Liver (tissue), 3 donors: ENCODE data around the gene HSPE1.

Experiments
- EGR1 ChIP-seq, 2 donors: IDR thresholded peaks; 2 replicates each; pipeline ENCODE4 v1.6.1; 2016 to 2018; ENCODE audit warnings: antibody characterized with exemption in 2 of 2, low read depth in 2 of 2
- JUND ChIP-seq, 2 donors: IDR thresholded peaks; 2 replicates each; pipeline ENCODE4 v1.6.1; 2016; ENCODE audit warnings: antibody characterized with exemption in 2 of 2
- RAD21 ChIP-seq, 2 donors: IDR thresholded peaks; 2 replicates each; pipeline ENCODE4 v1.6.1; 2016; ENCODE audit warnings: antibody characterized with exemption in 2 of 2, mild to moderate bottlenecking in 2 of 2
- SP1 ChIP-seq: IDR thresholded peaks from 2 replicates; pipeline ENCODE4 v1.6.1; 2018; ENCODE audit warnings: antibody characterized with exemption, mild to moderate bottlenecking
- TAF1 ChIP-seq: conservative IDR thresholded peaks from 2 replicates; pipeline ENCODE4 v1.6.1; 2016; ENCODE audit warnings: antibody characterized with exemption, mild to moderate bottlenecking
- YY1 ChIP-seq: IDR thresholded peaks from 2 replicates; pipeline ENCODE4 v1.6.1; 2016; ENCODE audit warnings: antibody characterized with exemption, mild to moderate bottlenecking
- TF ChIP-seq, protein P1 (sequence below): fragments of 150-350 bp; IDR thresholded peaks from 2 replicates; pipeline ENCODE4 v1.5.1; 2017; ENCODE audit warnings: improper control_type of control experiment, low read depth, low read length; ENCODE audit not compliant: missing input control
- TF ChIP-seq, protein P2 (sequence below): IDR thresholded peaks from 2 replicates; pipeline ENCODE4 v1.6.1; 2016; ENCODE audit warnings: antibody characterized with exemption
- donor health status: healthy.
- donor health status: healthy.

DNA sequence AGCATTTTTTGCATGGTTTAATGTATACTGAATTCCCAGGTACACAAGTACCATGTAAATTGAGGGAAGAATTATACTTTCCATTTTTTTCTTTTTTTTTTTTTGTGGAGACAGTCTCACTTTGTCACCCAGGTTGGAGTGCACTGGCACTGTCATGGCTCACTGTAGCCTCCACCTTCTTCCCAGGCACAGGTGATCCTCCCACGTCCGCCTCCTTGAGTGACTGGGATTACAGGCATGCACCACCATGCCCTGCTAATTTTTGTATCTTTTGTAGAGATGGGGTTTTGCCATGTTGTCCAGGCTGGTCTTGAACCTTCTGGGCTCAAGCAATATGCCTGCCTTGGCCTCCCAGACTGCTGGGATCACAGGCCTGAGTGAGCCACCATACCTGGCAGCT is 3.8 kb downstream of the HSPE1 start:
- TF ChIP-seq, protein P1, sequence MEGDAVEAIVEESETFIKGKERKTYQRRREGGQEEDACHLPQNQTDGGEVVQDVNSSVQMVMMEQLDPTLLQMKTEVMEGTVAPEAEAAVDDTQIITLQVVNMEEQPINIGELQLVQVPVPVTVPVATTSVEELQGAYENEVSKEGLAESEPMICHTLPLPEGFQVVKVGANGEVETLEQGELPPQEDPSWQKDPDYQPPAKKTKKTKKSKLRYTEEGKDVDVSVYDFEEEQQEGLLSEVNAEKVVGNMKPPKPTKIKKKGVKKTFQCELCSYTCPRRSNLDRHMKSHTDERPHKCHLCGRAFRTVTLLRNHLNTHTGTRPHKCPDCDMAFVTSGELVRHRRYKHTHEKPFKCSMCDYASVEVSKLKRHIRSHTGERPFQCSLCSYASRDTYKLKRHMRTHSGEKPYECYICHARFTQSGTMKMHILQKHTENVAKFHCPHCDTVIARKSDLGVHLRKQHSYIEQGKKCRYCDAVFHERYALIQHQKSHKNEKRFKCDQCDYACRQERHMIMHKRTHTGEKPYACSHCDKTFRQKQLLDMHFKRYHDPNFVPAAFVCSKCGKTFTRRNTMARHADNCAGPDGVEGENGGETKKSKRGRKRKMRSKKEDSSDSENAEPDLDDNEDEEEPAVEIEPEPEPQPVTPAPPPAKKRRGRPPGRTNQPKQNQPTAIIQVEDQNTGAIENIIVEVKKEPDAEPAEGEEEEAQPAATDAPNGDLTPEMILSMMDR = no peak
- no peak for TF ChIP-seq JUND (IDR thresholded peaks at IDR 0.05)
- TF ChIP-seq RAD21 (IDR thresholded peaks at IDR 0.05) = no peak
- no peak for TF ChIP-seq YY1
- no peak for TF ChIP-seq EGR1 (IDR thresholded peaks at IDR 0.05; ENCODE audit: low read depth in 2 of 2)
- TF ChIP-seq, protein P2, sequence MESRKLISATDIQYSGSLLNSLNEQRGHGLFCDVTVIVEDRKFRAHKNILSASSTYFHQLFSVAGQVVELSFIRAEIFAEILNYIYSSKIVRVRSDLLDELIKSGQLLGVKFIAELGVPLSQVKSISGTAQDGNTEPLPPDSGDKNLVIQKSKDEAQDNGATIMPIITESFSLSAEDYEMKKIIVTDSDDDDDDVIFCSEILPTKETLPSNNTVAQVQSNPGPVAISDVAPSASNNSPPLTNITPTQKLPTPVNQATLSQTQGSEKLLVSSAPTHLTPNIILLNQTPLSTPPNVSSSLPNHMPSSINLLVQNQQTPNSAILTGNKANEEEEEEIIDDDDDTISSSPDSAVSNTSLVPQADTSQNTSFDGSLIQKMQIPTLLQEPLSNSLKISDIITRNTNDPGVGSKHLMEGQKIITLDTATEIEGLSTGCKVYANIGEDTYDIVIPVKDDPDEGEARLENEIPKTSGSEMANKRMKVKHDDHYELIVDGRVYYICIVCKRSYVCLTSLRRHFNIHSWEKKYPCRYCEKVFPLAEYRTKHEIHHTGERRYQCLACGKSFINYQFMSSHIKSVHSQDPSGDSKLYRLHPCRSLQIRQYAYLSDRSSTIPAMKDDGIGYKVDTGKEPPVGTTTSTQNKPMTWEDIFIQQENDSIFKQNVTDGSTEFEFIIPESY = no peak
- no peak for TF ChIP-seq SP1
- TF ChIP-seq TAF1 = no peak
